BJ (cell line): Measurements from ENCODE around the gene GCHFR. TPM values are rescaled to one million over a fixed set of nuclear protein-coding genes. Genes with fewer than 3 reads are reported as not detected.

Source experiments
- CTCF ChIA-PET: fragments of 350-600 bp; formaldehyde crosslinking; extraction: SDS; loops from one replicate; lab custom pipeline; 2021; ENCODE audit warnings: antibody characterized with exemption, inconsistent platforms; lab: Yijun Ruan, JAX
- POLR2A ChIA-PET: fragments of 300-600 bp; sonication (Branson Sonifier 250); formaldehyde crosslinking; extraction: SDS; loops from one replicate; lab custom pipeline; 2021; ENCODE audit warnings: antibody characterized with exemption; lab: Charles Lee
- DNase-seq: peaks from one replicate; pipeline ENCODE4 v3.0.0-alpha.2; 2011; ENCODE audit warnings: low read depth
- H3K27me3 ChIP-seq: 2 replicates; pipeline ENCODE4 v1.6.0; 2011; ENCODE audit warnings: low read length; ENCODE audit not compliant: control insufficient read depth, insufficient read depth
- H3K36me3 ChIP-seq: 2 replicates; pipeline ENCODE4 v1.5.1; 2011; ENCODE audit warnings: low read length; ENCODE audit not compliant: control insufficient read depth, insufficient read depth
- H3K4me3 ChIP-seq: 2 replicates; pipeline ENCODE4 v1.5.1; 2011; ENCODE audit warnings: low read depth, mild to moderate bottlenecking, control low read depth, low read length
- polyA plus RNA-seq: library from polyadenylated mRNA; depleted of rRNA; stranded (reverse); fragments of >200 nt; gene quantifications from 2 replicates; pipeline ENCODE4 v1.2.3, GENCODE V29; 2011
- TF ChIP-seq, protein P1 (sequence below): IDR thresholded peaks from 2 replicates; pipeline ENCODE4 v1.5.1; 2011; ENCODE audit warnings: low read depth, mild to moderate bottlenecking, control low read depth, inconsistent platforms, low read length, moderate library complexity; ENCODE audit not compliant: insufficient read depth

Gene GCHFR
- polyA plus RNA-seq, 1 experiment: 2.5 TPM

DNA sequence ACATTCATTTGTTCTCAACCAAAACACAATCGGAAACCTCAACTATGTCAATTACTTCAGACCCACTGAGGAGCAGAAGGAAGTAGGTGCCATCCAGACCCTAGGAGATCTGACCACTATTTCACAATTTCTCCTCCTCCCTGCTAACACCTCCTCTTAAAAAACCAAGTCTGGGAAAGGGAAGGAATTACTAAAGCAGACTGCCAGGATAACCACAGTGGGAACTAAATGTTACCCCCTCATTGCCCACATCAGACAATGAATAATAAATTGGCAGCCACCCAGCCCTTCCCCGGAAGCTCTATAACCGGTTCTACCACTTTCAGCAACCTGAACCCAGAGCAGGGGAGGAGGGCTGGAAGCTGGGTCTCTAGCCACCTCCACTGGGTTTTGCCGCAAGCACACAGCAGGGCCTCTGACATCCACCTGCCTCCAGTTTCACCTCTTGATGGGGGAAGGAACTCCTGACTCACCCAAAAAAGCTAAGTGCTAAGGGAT, 23.5 kb downstream of the GCHFR start:
- no peak for DNase-seq
- Histone ChIP-seq H3K4me3 (no peak overlapping the region), H3K27me3 (no peaks in the 10 kb centered on the region), H3K36me3 (no peaks in the 10 kb centered on the region)
- POLR2A ChIA-PET: no interaction called here
- CTCF ChIA-PET: interaction anchor here (1.8 kb wide), 1 partner anchor 70 kb away, joined by 6 read pairs; no protein-coding TSS in a partner anchor
- TF ChIP-seq, protein P1, sequence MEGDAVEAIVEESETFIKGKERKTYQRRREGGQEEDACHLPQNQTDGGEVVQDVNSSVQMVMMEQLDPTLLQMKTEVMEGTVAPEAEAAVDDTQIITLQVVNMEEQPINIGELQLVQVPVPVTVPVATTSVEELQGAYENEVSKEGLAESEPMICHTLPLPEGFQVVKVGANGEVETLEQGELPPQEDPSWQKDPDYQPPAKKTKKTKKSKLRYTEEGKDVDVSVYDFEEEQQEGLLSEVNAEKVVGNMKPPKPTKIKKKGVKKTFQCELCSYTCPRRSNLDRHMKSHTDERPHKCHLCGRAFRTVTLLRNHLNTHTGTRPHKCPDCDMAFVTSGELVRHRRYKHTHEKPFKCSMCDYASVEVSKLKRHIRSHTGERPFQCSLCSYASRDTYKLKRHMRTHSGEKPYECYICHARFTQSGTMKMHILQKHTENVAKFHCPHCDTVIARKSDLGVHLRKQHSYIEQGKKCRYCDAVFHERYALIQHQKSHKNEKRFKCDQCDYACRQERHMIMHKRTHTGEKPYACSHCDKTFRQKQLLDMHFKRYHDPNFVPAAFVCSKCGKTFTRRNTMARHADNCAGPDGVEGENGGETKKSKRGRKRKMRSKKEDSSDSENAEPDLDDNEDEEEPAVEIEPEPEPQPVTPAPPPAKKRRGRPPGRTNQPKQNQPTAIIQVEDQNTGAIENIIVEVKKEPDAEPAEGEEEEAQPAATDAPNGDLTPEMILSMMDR: no peak

DNA sequence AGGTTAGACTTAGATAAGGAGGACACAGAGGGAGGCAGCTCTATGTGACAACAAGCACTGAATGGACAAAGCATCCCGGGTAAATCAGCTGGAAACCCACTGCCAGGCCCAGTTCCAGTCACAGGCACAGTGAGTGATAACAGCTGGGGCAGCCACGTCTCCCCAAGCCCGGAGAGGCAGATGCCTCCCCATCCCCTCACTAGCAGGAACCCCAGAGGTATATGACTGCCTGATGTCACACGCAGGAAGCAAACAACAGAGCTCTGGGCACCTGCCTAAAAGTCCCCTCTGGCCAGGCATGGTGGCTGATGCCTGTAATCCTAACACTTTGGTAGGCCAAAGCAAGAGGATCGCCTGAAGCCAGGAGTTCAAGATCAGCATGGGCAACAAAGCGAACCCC, 24.1 kb downstream of the GCHFR start:
- H3K27me3 ChIP-seq: no peaks in the 10 kb centered on the region
- H3K36me3 ChIP-seq: no peaks in the 10 kb centered on the region
- no peak for DNase-seq
- H3K4me3 ChIP-seq: no peak overlapping the region
- POLR2A ChIA-PET: no interaction called here
- CTCF ChIA-PET: interaction anchor here (1.8 kb wide), 1 partner anchor 70 kb away, joined by 6 read pairs; no protein-coding TSS in a partner anchor
- TF ChIP-seq, protein P1: no peak

DNA sequence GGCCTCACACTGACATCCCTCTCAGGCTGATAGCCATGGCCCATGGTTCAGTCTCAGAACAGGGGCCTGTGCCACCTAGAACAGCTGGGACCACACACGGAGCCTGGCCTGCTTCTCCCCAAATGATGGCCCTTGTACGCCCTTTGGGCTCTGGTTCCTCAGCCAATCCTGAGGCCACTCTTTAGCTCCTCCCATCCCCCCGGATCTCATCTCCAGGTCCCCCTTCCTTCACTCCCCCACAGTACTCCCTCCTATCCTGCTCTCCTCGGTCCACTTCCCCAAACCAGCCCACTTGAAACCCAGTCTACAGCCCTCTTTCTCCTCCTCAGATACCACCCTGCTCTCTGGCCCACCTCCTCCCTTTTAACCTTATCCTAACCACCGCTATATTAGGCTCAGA, 25.3 kb downstream of the GCHFR start:
- no peak overlapping the region for H3K4me3 ChIP-seq
- H3K36me3 ChIP-seq: no peaks in the 10 kb centered on the region
- TF ChIP-seq, protein P1: no peak
- POLR2A ChIA-PET: no interaction called here
- CTCF ChIA-PET: no interaction called here
- no peak for DNase-seq
- H3K27me3 ChIP-seq: no peaks in the 10 kb centered on the region

DNA sequence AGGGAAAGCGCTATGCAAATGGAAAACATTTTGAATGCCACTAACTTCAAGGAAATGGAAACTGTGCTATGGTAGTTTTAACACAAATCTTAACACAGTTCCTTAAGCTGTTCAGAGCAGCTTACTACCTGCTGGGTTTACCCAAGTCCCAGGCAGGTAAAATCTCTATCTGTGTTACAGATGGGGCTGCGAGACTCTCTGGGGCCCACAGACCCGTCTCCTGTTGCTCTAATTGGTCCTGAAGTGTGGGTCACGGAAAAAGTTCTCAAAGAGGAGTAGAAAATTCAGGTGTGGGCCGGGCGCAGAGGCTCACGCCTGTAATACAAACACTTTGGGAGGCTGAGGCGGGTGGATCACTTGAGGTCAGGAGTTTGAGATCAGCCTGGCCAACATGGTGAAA, 26.1 kb downstream of the GCHFR start:
- Histone ChIP-seq H3K36me3 (no peaks in the 10 kb centered on the region), H3K27me3 (no peaks in the 10 kb centered on the region), H3K4me3 (no peak overlapping the region)
- DNase-seq: no peak
- TF ChIP-seq, protein P1: no peak
- ChIA-PET CTCF (no interaction called here), POLR2A (no interaction called here)

DNA sequence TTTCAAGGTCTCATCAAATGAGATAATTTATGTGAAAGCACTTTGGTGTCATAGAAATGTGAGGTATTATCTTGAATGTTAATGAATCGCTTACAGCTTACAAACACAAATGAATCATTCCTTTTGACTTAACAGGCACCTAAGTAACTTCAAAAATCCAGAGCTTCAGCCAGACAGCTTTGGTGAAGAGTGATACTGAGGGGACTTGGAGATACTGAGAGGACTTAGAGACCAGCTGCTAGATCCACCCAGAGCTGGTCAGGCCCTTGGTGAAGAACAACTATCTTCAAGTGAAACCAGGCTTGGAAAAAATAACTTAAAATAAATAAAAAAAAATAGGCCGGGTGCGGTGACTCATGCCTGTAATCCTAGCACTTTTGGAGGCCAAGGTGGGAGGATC, 26.9 kb downstream of the GCHFR start:
- ChIA-PET POLR2A (no interaction called here), CTCF (interaction anchor here (0.9 to 2.2 kb wide), 2 partner anchors 67 to 102 kb away, joined by 3 to 7 read pairs; no protein-coding TSS in a partner anchor)
- Histone ChIP-seq H3K27me3 (no peaks in the 10 kb centered on the region), H3K36me3 (no peaks in the 10 kb centered on the region), H3K4me3 (no peak overlapping the region)
- TF ChIP-seq, protein P1: no peak
- no peak for DNase-seq
